Activated T-helper 1 cell treated with anti-CD3 and anti-CD28 coated beads, Interleukin-2, amount 50 U/mL, for 16 hours (primary cell): ENCODE measurements around the gene EXD3.
"Not testable (repeated sequence)": the region's sequence is repeated elsewhere in the genome, so short reads cannot be mapped to it uniquely, and the experiment has no call there.

ENCODE experiments used
- DNase-seq, 2 donors: peaks; one replicate each; pipeline ENCODE4 v3.0.0-alpha.2; 2020; ENCODE audit warnings: low read depth in 1 of 2, low spot score in 1 of 2

EXD3 gene

GRCh38 chr9:137411645-137412380, 11.1 kb downstream of the EXD3 start:
- DNase-seq: no peak

GRCh38 chr9:137411260-137411644, 11.7 kb downstream of the EXD3 start:
- DNase-seq: no peak

GRCh38 chr9:137410891-137411249, 12.1 kb downstream of the EXD3 start:
- no peak for DNase-seq

DNA sequence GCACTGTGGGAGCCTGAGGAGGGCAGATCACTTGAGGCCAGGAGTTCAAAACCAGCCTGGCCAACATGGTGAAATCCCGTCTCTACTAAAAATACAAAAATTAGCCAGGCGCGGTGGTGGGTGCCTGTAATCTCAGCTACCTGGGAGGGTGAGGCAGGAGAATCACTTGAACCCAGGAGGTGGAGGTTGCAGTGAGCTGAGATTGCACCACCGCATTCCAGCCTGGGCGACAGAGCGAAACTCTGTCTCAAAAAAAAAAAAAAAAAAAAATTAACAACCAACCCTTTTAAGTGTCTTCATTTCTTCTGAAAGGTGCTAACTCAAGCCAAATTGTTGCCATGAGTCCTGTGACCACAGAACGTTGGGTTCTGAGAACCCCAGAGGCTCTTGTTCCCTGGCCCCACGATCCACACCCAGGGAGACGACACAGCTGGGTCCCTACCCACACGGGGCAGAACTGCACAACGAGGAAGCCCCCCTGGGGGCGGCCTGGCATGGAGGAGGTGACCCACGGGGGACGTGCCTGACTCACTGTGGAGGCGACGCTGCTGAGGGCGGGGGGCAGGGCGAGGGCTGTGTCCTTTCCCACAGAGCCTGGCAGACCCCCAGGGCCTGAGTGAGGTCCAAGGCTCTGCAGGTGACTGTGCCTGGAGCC, 12.6 kb downstream of the EXD3 start:
- DNase-seq: not testable (repeated sequence)

- no peak for DNase-seq
These were observed 13.4 kb downstream of the EXD3 start for GRCh38 chr9:137409515-137409914.

GRCh38 chr9:137408651-137409405, 14.1 kb downstream of the EXD3 start:
- DNase-seq: no peak

- DNase-seq: no peak
These were observed 15.2 kb downstream of the EXD3 start for GRCh38 chr9:137407590-137408300.

- peak; percentile 33 to 47 for DNase-seq
These were observed 15.9 kb downstream of the EXD3 start for GRCh38 chr9:137406876-137407589.

- DNase-seq: no peak
These were observed 16.7 kb downstream of the EXD3 start for GRCh38 chr9:137406085-137406760.

GRCh38 chr9:137405677-137406081, 17.3 kb downstream of the EXD3 start:
- no peak for DNase-seq

DNA sequence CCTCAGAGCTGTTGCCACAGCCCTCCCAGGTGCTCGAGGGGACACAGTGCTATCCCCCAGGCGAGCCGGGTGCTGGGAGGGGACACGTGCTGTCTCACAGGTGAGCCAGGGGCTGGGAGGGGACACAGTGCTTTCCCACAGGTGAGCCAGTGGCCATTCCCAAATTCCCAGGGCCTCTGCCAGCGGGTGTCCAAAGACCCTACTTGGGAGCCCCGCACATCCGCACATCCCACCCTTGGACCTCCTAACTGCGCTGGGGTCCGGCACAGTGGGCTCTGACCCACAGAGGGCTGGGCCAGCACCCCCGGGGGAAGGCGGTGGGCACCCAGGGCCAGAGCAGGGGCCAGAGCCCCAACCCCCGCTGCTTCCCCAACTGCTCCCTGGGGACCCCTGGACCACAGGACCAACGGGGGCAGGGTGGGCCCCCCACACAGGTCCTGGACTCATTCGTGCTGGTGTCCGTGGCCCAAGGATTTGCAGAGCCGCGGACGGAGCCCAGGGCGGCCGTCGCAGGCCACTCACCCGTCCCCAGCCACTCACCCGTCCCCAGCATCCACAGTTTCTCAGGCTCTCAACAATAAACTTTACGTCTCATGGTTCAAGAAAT, 17.9 kb downstream of the EXD3 start:
- no peak for DNase-seq

GRCh38 chr9:137403269-137403668, 19.7 kb downstream of the EXD3 start:
- DNase-seq: no peak

DNA sequence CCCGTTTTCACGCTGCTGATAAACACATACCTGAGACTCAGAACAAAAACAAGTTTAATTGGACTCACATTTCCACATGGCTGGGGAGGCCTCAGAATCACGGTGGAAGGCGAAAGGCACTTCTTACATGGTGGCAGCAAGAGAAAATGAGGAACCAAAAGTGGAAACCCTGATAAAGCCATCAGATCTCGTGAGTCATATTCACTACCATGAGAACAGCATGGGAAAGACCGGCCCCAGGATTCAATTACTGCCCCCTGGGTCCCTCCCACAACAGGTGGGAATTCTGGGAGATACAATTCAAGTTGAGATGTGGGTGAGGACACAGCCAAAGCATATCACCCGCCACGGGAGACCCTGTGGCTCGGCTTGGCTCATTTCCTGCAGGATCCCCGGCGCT, 20.2 kb downstream of the EXD3 start:
- no peak for DNase-seq

- DNase-seq: no peak
These were observed 24.1 kb downstream of the EXD3 start for GRCh38 chr9:137398561-137399468.

GRCh38 chr9:137397675-137398423, 25.1 kb downstream of the EXD3 start:
- no peak for DNase-seq

DNA sequence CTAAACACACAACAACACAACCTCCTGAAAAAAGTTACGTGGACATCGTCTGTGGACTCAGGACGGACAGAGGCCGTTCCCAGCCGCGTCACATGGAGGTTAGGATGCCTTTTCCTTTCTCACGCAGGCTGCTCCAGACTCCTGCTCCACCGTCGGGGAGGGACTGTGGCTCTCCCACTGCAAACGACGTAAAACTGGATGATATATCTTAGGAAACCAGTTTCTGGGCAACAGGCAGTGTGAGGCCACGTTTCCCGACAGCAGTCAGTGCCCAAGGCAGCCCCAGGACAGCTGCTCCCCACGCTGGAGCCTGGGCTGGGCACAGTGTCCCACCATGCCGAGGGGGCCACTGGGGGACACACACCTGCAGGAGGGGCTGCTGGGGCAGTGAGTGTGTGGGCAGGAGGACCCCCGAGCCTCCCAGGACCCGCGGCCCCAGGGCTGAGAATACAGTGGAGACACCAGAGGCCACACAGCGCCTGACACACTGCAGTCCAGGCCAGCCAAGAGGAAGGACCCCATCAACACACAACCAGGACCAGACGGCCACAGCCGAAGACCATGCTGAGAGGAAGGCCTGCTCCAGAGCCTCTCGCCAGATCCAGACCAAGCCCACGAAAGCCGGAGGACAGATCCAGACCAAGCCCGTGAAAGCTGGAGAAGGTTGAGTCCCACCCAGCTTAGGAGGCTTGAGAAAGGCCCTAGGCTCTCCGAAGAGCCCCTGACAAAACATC, 26.2 kb downstream of the EXD3 start:
- DNase-seq: no peak

- no peak for DNase-seq
These were observed 26.7 kb downstream of the EXD3 start for GRCh38 chr9:137396227-137396626.

DNA sequence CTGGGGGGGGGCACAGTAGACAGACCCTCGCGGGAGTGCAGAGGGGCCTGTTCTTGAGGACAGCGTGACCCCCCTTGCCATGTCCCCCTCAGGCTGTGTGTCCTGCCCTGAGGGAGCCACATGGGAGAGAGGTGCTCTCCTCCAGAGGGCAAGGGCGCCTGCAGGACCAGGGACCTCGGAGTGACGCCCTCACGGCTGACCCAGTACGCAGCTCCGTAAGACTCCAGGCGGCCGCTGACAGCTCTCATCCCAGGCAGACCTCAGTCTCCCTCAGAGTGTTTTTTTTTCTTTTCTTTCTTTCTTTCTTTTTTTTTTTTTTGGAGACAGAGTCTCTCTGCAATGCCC, 27.3 kb downstream of the EXD3 start:
- DNase-seq: no peak
